HepG2 (cell line): Measurements from ENCODE around the gene PLIN5. TPM values are rescaled to one million over a fixed set of nuclear protein-coding genes. Genes with fewer than 3 reads are reported as not detected.

Experiments
- AGO1 ChIP-seq: fragments of 200-400 bp; formaldehyde crosslinking; IDR thresholded peaks from 2 replicates; pipeline ENCODE4 v1.6.1; 2017; ENCODE audit warnings: mild to moderate bottlenecking, low read depth, low read length, moderate library complexity; ENCODE audit not compliant: poor library complexity, severe bottlenecking
- CENPX ChIP-seq: sonication (generic); formaldehyde crosslinking; IDR thresholded peaks from 2 replicates; pipeline ENCODE4 v1.9.0; 2021; ENCODE audit warnings: mild to moderate bottlenecking, missing genetic modification reagents, moderate library complexity
- GPBP1L1 ChIP-seq: sonication (generic); formaldehyde crosslinking; IDR thresholded peaks from 2 replicates; pipeline ENCODE4 v1.5.0; 2020; ENCODE audit warnings: mild to moderate bottlenecking, missing genetic modification reagents
- MBD4 ChIP-seq: IDR thresholded peaks from 2 replicates; pipeline ENCODE4 v1.6.1; 2012; ENCODE audit warnings: low read length, inconsistent platforms, borderline replicate concordance
- MBNL3 ChIP-seq: fragments of 250-450 bp; sonication (Bioruptor Pico); conservative IDR thresholded peaks from 2 replicates; pipeline ENCODE4 v1.8.0; 2022; ENCODE audit warnings: mild to moderate bottlenecking, inconsistent platforms
- MEF2D ChIP-seq: sonication (generic); formaldehyde crosslinking; IDR thresholded peaks from 2 replicates; pipeline ENCODE4 v1.5.1; 2020; ENCODE audit warnings: mild to moderate bottlenecking, missing genetic modification reagents
- NAIF1 ChIP-seq: sonication (generic); formaldehyde crosslinking; IDR thresholded peaks from 2 replicates; pipeline ENCODE4 v1.5.0; 2020; ENCODE audit warnings: mild to moderate bottlenecking, missing genetic modification reagents, borderline replicate concordance
- PHF21A ChIP-seq: sonication (generic); formaldehyde crosslinking; IDR thresholded peaks from 2 replicates; pipeline ENCODE4 v1.5.0; 2020; ENCODE audit warnings: mild to moderate bottlenecking, missing genetic modification reagents
- PRDM15 ChIP-seq: sonication (generic); formaldehyde crosslinking; IDR thresholded peaks from 2 replicates; pipeline ENCODE4 v1.4.0; 2020; ENCODE audit warnings: missing genetic modification reagents
- RBAK ChIP-seq: sonication (generic); formaldehyde crosslinking; IDR thresholded peaks from 2 replicates; pipeline ENCODE4 v1.5.1; 2020; ENCODE audit warnings: mild to moderate bottlenecking, missing genetic modification reagents
- SRSF1 ChIP-seq: fragments of 200-400 bp; formaldehyde crosslinking; optimal IDR thresholded peaks from 2 replicates; pipeline ENCODE3; 2017; ENCODE audit warnings: mild to moderate bottlenecking, low read depth, low read length, moderate library complexity
- TCF12 ChIP-seq, 2 experiments: fragments of 450-650 bp in 1 of 2; sonication (generic) in 1 of 2; formaldehyde crosslinking in 1 of 2; IDR thresholded peaks; 2 replicates each; pipeline versions ENCODE4 v1.6.1 to v1.8.0; 2017 to 2022; ENCODE audit warnings: antibody characterized with exemption in 1 of 2, mild to moderate bottlenecking in 1 of 2, missing genetic modification reagents in 1 of 2, moderate library complexity in 1 of 2
- XRCC5 ChIP-seq: fragments of 200-400 bp; formaldehyde crosslinking; optimal IDR thresholded peaks from 2 replicates; pipeline ENCODE3; 2017; ENCODE audit warnings: mild to moderate bottlenecking, low read length
- ZBTB1 ChIP-seq: sonication (generic); formaldehyde crosslinking; IDR thresholded peaks from 2 replicates; pipeline ENCODE4 v1.4.0; 2020; ENCODE audit warnings: missing genetic modification reagents, borderline replicate concordance
- ZNF136 ChIP-seq: sonication (generic); formaldehyde crosslinking; IDR thresholded peaks from 2 replicates; pipeline ENCODE4 v1.8.1; 2022; ENCODE audit warnings: low read depth, mild to moderate bottlenecking, moderate library complexity, missing genetic modification reagents
- ZNF20 ChIP-seq: sonication (generic); formaldehyde crosslinking; IDR thresholded peaks from 2 replicates; pipeline ENCODE4 v1.4.0; 2020; ENCODE audit warnings: mild to moderate bottlenecking, moderate library complexity, missing genetic modification reagents
- ZNF205 ChIP-seq: IDR thresholded peaks from 2 replicates; pipeline ENCODE4 v1.6.1; 2018; ENCODE audit warnings: missing biosample characterization, missing genetic modification reagents
- ZNF331 ChIP-seq: sonication (generic); formaldehyde crosslinking; IDR thresholded peaks from 2 replicates; pipeline ENCODE4 v1.4.0; 2020; ENCODE audit warnings: missing genetic modification reagents
- ZNF34 ChIP-seq: sonication (generic); formaldehyde crosslinking; IDR thresholded peaks from 2 replicates; pipeline ENCODE4 v1.4.0; 2020; ENCODE audit warnings: mild to moderate bottlenecking, missing genetic modification reagents, borderline replicate concordance
- ZNF343 ChIP-seq: sonication (generic); formaldehyde crosslinking; IDR thresholded peaks from 2 replicates; pipeline ENCODE4 v1.4.0; 2020; ENCODE audit warnings: mild to moderate bottlenecking, missing genetic modification reagents
- ZNF362 ChIP-seq: sonication (generic); formaldehyde crosslinking; IDR thresholded peaks from 2 replicates; pipeline ENCODE4 v1.4.0; 2020; ENCODE audit warnings: missing genetic modification reagents, mild to moderate bottlenecking, borderline replicate concordance
- ZNF496 ChIP-seq: sonication (generic); formaldehyde crosslinking; IDR thresholded peaks from 2 replicates; pipeline ENCODE4 v1.8.1; 2023; ENCODE audit warnings: mild to moderate bottlenecking, moderate library complexity, missing genetic modification reagents; ENCODE audit not compliant: insufficient replicate concordance
- ZNF547 ChIP-seq: sonication (generic); formaldehyde crosslinking; IDR thresholded peaks from 2 replicates; pipeline ENCODE4 v1.5.1; 2020; ENCODE audit warnings: mild to moderate bottlenecking, missing genetic modification reagents
- ZNF660 ChIP-seq: sonication (generic); formaldehyde crosslinking; IDR thresholded peaks from 2 replicates; pipeline ENCODE4 v1.5.1; 2020; ENCODE audit warnings: mild to moderate bottlenecking, low read depth, missing genetic modification reagents, borderline replicate concordance
- ZNF709 ChIP-seq: sonication (generic); formaldehyde crosslinking; IDR thresholded peaks from 2 replicates; pipeline ENCODE4 v1.5.0; 2020; ENCODE audit warnings: mild to moderate bottlenecking, missing genetic modification reagents
- polyA plus RNA-seq, 8 experiments: library from polyadenylated mRNA; depleted of rRNA in 3 of 8; stranded (reverse) in 7 of 8; unstranded in 1 of 8; fragments of >200 nt; fragmentation: Illumina TruSeq in 4 of 8; extraction: Trizol in 4 of 8; gene quantifications; 2 replicates each; pipeline versions ENCODE4 v1.2.1 to v1.2.3, GENCODE V29; 2011 to 2016; ENCODE audit warnings: low read depth in 4 of 8, missing spikeins in 1 of 8, mixed read lengths in 1 of 8; ENCODE audit not compliant: insufficient read depth in 1 of 8
- total RNA-seq, 5 experiments: library from RNA; depleted of rRNA; stranded (reverse); fragments of >200 nt; fragmentation: Illumina TruSeq; extraction: Trizol; gene quantifications; 2 replicates each; pipeline ENCODE4 v1.2.3, GENCODE V29; 2016; ENCODE audit warnings: low read depth in 1 of 5

Gene PLIN5
- total and polyA plus RNA-seq, 2 of the 13 experiments (the other 11 are each of a cell fraction or from before 2014, with no cell fraction given): 1.8 to 4.8 TPM

DNA sequence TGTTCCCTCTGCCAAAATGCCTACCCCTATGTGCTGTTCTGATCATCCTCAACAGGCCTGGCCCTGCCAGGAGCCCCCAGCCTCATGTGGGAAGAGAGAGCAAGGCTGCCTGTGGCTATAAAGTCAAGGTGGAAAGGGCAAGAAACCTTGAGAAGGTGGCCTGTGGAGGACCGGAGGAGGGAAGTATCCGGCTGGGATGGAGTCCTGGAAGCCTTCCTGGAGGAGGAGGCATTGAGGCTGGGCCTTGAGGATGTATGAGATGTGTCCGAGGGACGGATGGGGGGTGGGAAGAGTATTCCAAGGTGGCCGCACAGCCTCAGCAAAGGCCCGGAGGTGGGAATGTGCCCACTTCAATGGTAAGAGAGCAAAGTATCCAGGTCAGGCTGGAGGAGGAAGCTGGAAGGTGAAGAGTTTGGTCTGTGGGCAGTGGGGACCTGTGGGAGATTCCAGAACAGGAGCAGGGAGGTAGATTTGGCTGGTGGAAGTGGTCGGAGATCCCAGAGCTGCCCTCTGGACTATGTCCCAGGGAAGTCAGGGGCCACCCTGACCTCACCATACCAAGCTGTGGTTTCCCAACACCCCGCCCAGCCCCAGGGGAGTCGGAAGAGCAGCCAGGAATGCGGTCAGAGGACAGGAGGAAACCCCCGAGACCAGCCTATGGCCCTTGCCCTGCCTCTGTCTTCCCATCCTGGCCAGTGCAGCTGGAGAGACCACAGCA is 13.7 kb downstream of the PLIN5 start (continued):
- no peak for TF ChIP-seq AGO1
- no peak for TF ChIP-seq ZNF496 (CRISPR knock-in tag)
- TF ChIP-seq ZNF136 (CRISPR knock-in tag): no peak
- TF ChIP-seq PHF21A: peak; percentile 33; the same call in 1 of the 2 replicates
- no peak for TF ChIP-seq MBNL3 (CRISPR knock-in tag)
- TF ChIP-seq ZNF362: no peak
- no peak for TF ChIP-seq MEF2D (CRISPR knock-in tag)
- TF ChIP-seq MBD4: no peak
- TF ChIP-seq ZNF660 (CRISPR knock-in tag): no peak
- TF ChIP-seq SRSF1: no peak
- TF ChIP-seq CENPX (CRISPR knock-in tag): no peak
- TF ChIP-seq ZNF331 (CRISPR knock-in tag): peak; percentile 47
- TF ChIP-seq ZNF343 (CRISPR knock-in tag): no peak
- no peak for TF ChIP-seq GPBP1L1 (CRISPR knock-in tag)
- no peak for TF ChIP-seq RBAK (CRISPR knock-in tag)
- no peak for TF ChIP-seq PRDM15 (CRISPR knock-in tag)
- TF ChIP-seq NAIF1 (CRISPR knock-in tag): no peak
- no peak for TF ChIP-seq ZNF205 (CRISPR knock-in tag)
- TF ChIP-seq TCF12 (IDR thresholded peaks at IDR 0.05): no peak
- no peak for TF ChIP-seq TCF12 (CRISPR knock-in tag; IDR thresholded peaks at IDR 0.05)
- peak; percentile 37 for TF ChIP-seq XRCC5
- 0 out of 2 replicates have a peak, but pooled peaks have one; percentile 22 for TF ChIP-seq ZNF34 (CRISPR knock-in tag)
- no peak for TF ChIP-seq ZNF20 (CRISPR knock-in tag)
- 0 out of 2 replicates have a peak, but pooled peaks have one; percentile 26 for TF ChIP-seq ZNF547 (CRISPR knock-in tag)
- TF ChIP-seq ZBTB1 (CRISPR knock-in tag): no peak
- no peak for TF ChIP-seq ZNF709 (CRISPR knock-in tag)
